BE2C (cell line): ENCODE results near the gene CRB1.

Experiments used
- DNase-seq: peaks from one replicate; pipeline ENCODE4 v3.0.0-alpha.2; 2020
- H3K27me3 ChIP-seq: fragments of 250-450 bp; sonication (Bioruptor Pico); 2 replicates; pipeline ENCODE4 v1.5.1; 2020; ENCODE audit warnings: mild to moderate bottlenecking
- H3K36me3 ChIP-seq: fragments of 250-450 bp; sonication (Bioruptor Pico); 2 replicates; pipeline ENCODE4 v1.5.1; 2020; ENCODE audit warnings: mild to moderate bottlenecking
- H3K4me1 ChIP-seq: fragments of 250-450 bp; sonication (Bioruptor Pico); 2 replicates; pipeline ENCODE4 v1.5.1; 2020
- H3K4me3 ChIP-seq: 2 replicates; pipeline ENCODE4 v1.5.1; 2011; ENCODE audit warnings: low read depth, low read length
- H3K9me3 ChIP-seq: fragments of 250-450 bp; sonication (Bioruptor Pico); 2 replicates; pipeline ENCODE4 v1.5.1; 2020
- TF ChIP-seq, protein P1 (sequence below): IDR thresholded peaks from 2 replicates; pipeline ENCODE4 v1.5.1; 2012; ENCODE audit warnings: mild to moderate bottlenecking, low read depth, low read length

Gene CRB1

GRCh38 chr1:197312163-197312562 is 44.1 kb downstream of the CRB1 start:
- Histone ChIP-seq H3K36me3 (no peaks in the 10 kb centered on the region), H3K4me3 (no peak overlapping the region), H3K9me3 (no peaks in the 10 kb centered on the region), H3K27me3 (no peaks in the 10 kb centered on the region), H3K4me1 (no peaks in the 10 kb centered on the region)
- DNase-seq = no peak
- TF ChIP-seq, protein P1, sequence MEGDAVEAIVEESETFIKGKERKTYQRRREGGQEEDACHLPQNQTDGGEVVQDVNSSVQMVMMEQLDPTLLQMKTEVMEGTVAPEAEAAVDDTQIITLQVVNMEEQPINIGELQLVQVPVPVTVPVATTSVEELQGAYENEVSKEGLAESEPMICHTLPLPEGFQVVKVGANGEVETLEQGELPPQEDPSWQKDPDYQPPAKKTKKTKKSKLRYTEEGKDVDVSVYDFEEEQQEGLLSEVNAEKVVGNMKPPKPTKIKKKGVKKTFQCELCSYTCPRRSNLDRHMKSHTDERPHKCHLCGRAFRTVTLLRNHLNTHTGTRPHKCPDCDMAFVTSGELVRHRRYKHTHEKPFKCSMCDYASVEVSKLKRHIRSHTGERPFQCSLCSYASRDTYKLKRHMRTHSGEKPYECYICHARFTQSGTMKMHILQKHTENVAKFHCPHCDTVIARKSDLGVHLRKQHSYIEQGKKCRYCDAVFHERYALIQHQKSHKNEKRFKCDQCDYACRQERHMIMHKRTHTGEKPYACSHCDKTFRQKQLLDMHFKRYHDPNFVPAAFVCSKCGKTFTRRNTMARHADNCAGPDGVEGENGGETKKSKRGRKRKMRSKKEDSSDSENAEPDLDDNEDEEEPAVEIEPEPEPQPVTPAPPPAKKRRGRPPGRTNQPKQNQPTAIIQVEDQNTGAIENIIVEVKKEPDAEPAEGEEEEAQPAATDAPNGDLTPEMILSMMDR = no peak

DNA sequence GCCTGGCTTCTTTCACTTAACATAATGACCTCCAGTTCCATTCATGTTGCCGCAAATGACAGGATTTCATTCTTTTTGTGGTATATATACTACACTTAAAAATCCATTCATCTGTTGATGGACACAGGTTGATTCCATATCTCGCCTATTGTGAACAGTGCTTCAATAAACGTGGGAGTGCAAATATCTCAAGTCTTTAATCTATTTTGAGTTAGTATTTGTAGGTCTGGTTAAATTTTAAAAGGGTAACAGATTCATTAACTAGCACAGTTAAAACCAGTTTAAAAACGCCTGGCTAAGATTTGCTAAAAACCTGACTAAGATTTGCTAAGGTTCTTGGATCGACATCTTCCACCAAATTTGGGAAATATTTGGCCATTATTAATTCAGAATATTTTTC is 45.7 kb downstream of the CRB1 start:
- Histone ChIP-seq H3K36me3 (no peaks in the 10 kb centered on the region), H3K27me3 (no peaks in the 10 kb centered on the region), H3K4me1 (no peaks in the 10 kb centered on the region), H3K4me3 (no peak overlapping the region), H3K9me3 (no peaks in the 10 kb centered on the region)
- DNase-seq = no peak
- TF ChIP-seq, protein P1 = no peak

GRCh38 chr1:197314682-197315081 is 46.6 kb downstream of the CRB1 start:
- no peaks in the 10 kb centered on the region for H3K27me3 ChIP-seq
- DNase-seq = no peak
- no peaks in the 10 kb centered on the region for H3K4me1 ChIP-seq
- H3K9me3 ChIP-seq = no peaks in the 10 kb centered on the region
- TF ChIP-seq, protein P1 = no peak
- H3K4me3 ChIP-seq = no peak overlapping the region
- no peaks in the 10 kb centered on the region for H3K36me3 ChIP-seq

GRCh38 chr1:197319631-197320030 is 51.6 kb downstream of the CRB1 start:
- Histone ChIP-seq H3K36me3 (no peaks in the 10 kb centered on the region), H3K27me3 (no peaks in the 10 kb centered on the region), H3K9me3 (no peaks in the 10 kb centered on the region), H3K4me1 (no peaks in the 10 kb centered on the region), H3K4me3 (no peak overlapping the region)
- no peak for DNase-seq
- TF ChIP-seq, protein P1 = no peak

- no peaks in the 10 kb centered on the region for H3K27me3 ChIP-seq
- no peaks in the 10 kb centered on the region for H3K36me3 ChIP-seq
- H3K9me3 ChIP-seq = no peaks in the 10 kb centered on the region
- no peaks in the 10 kb centered on the region for H3K4me1 ChIP-seq
- no peak overlapping the region for H3K4me3 ChIP-seq
- TF ChIP-seq, protein P1 = no peak
- DNase-seq = no peak
Measured at GRCh38 chr1:197320991-197321531, 53.0 kb downstream of the CRB1 start.

DNA sequence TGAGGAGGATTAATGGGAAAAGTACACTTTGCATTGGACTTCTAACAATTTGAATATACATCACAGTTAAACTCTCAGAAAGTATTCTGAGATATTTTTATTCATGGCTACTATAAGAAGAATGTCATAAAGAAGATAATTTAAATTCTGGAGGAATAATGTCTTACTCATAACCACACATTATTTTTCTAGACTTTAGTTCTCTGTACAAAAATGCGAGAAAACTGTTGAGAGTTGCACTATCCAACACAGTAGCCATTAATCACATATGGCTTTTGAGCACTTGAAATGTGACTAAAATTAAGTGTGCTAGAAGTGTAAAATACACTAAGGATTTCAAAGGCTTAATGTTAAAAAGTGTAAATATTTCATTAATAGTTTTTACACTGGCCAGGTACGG is 53.8 kb downstream of the CRB1 start:
- H3K36me3 ChIP-seq = no peaks in the 10 kb centered on the region
- H3K9me3 ChIP-seq = no peaks in the 10 kb centered on the region
- no peak for DNase-seq
- TF ChIP-seq, protein P1 = no peak
- H3K4me1 ChIP-seq = no peaks in the 10 kb centered on the region
- H3K4me3 ChIP-seq = no peak overlapping the region
- H3K27me3 ChIP-seq = no peaks in the 10 kb centered on the region
